ENCODE data around the gene RBM18. TPM values are rescaled to one million over a fixed set of nuclear protein-coding genes. Genes with fewer than 3 reads are reported as not detected.

The RBM18 gene
- total and polyA plus RNA-seq, 2 of the 4 experiments (the other 2 are of a cell fraction), result 8.4 to 15.6 TPM

- Histone ChIP-seq H3K18ac (ENCODE audit: low read depth, low read length) (no peak overlapping the region), H3K56ac (ENCODE audit: extremely low read depth, insufficient read depth, low read length) (no peak overlapping the region), H3K36me3 (ENCODE audit: control insufficient read depth, insufficient read depth, low read length) (peaks cover 4% of the 10 kb centered on the region), H3K9me3 (ENCODE audit: control insufficient read depth, insufficient read depth, low read length) (no peaks in the 10 kb centered on the region), H3K23ac (ENCODE audit: low read depth, low read length) (no peak overlapping the region), H3K27me3 (ENCODE audit: control insufficient read depth, insufficient read depth, low read length) (no peaks in the 10 kb centered on the region), H3K27ac (ENCODE audit: insufficient read depth, low read length) (no peak overlapping the region), H4K20me1 (ENCODE audit: insufficient read depth, low read length) (peaks cover 8% of the 10 kb centered on the region; the same call in 1 of the 2 replicates), H3K9ac (ENCODE audit: low read depth, low read length) (no peak overlapping the region), H2AK5ac (ENCODE audit: low read depth, low read length) (peak overlapping the region; percentile 27; the same call in 1 of the 2 replicates), H4K8ac (ENCODE audit: low read depth in 2 of 2, low read length in 2 of 2) (peak overlapping the region in 1 of 2 experiments; percentile 2; a peak in 1 of 4 replicates), H2AK9ac (replicated peaks; ENCODE audit: low read depth, low read length, poor library complexity) (no peak overlapping the region), H3K4me1 (ENCODE audit: control insufficient read depth, insufficient read depth, low read length) (peaks cover 23% of the 10 kb centered on the region), H2BK15ac (ENCODE audit: low read depth, low read length) (no peak overlapping the region), H2AFZ (replicated peaks; ENCODE audit: low read length, poor library complexity) (no peak overlapping the region), H3K4me2 (ENCODE audit: low read depth, low read length) (no peak overlapping the region), H3K4ac (ENCODE audit: low read depth, low read length) (peak overlapping the region; percentile 39; the same call in 1 of the 2 replicates), H3K14ac (replicated peaks; ENCODE audit: low read depth, low read length) (peak overlapping the region; percentile 71), H3K79me1 (ENCODE audit: low read depth in 1 of 2, low read length in 2 of 2) (peaks cover 24 to 43% of the 10 kb centered on the region in 2 experiments), H2BK120ac (ENCODE audit: low read depth, low read length) (no peak overlapping the region), H3K9me1 (ENCODE audit: insufficient read depth, low read length) (peaks cover 26% of the 10 kb centered on the region), H3K4me3 (ENCODE audit: insufficient read depth, low read depth, low read length) (no peak overlapping the region), H4K5ac (ENCODE audit: low read depth, low read length) (no peak overlapping the region), H2BK20ac (ENCODE audit: low read depth, low read length) (no peak overlapping the region), H4K91ac (ENCODE audit: insufficient read depth, low read depth, low read length) (0 out of 2 replicates have a peak overlapping the region, but pooled peaks have one; percentile 10), H2BK5ac (ENCODE audit: low read depth, low read length, poor library complexity, severe bottlenecking) (no peak overlapping the region)
- in situ Hi-C loops (cut with MboI; ENCODE audit: low sequenced_read_pairs) (no loop called here), dilution Hi-C loops (cut with HindIII; ENCODE audit: low sequenced_read_pairs, unreplicated experiment) (no loop called here), intact Hi-C loops (cut with micrococcal nuclease) (no loop called here)
- POLR2A ChIA-PET (ENCODE audit: unreplicated experiment), result no interaction called here
- CTCF ChIA-PET, result no interaction called here
- TF ChIP-seq CHD1 (IDR thresholded peaks at IDR 0.05; ENCODE audit: low read depth, low read length) (no peak), FOS (IDR thresholded peaks at IDR 0.05; ENCODE audit: low read depth, low read length) (no peak), RAD21 (IDR thresholded peaks at IDR 0.05; ENCODE audit: low read length) (no peak), ELK1 (IDR thresholded peaks at IDR 0.05; ENCODE audit: borderline replicate concordance, low read depth, low read length) (no peak), MAZ (IDR thresholded peaks at IDR 0.05; ENCODE audit: borderline replicate concordance, low read depth, low read length) (no peak), RFX5 (IDR thresholded peaks at IDR 0.05; ENCODE audit: low read depth, low read length) (no peak)
- BruUV-seq (replicated peaks), result no TSS peak
- DNase-seq, result no peak
- ATAC-seq (ENCODE audit: low read depth), result no peak
- no CpG with 5 or more reads among the region's 5 CpGs for WGBS, 2 experiments (ENCODE audit: extremely low coverage in 2 of 2, insufficient read length in 1 of 2)
Observed at GRCh38 chr9:122307061-122307460, 42.4 kb upstream of the RBM18 start.

Data from IMR-90 (cell line).